Fibroblast of lung (primary cell): ENCODE data around the gene MSI2.

Experiments used
- CTCF ChIP-seq, 2 donors: IDR thresholded peaks in 1 of 2; conservative IDR thresholded peaks in 1 of 2; 1 replicate in 1 of 2; 2 replicates in 1 of 2; pipeline ENCODE4 v1.5.1; 2011 to 2012; ENCODE audit warnings: low read length in 2 of 2, control low read depth in 1 of 2, inconsistent platforms in 1 of 2, low read depth in 1 of 2, mild to moderate bottlenecking in 1 of 2
- EZH2 ChIP-seq: IDR thresholded peaks from 2 replicates; pipeline ENCODE4 v1.5.1; 2012; ENCODE audit warnings: low read length, control low read depth, mild to moderate bottlenecking; ENCODE audit errors: missing control alignments

- TF ChIP-seq EZH2 (no peak), CTCF (conservative IDR thresholded peaks at IDR 0.05 in 1 of 2, IDR thresholded peaks at IDR 0.05 in 1 of 2; ENCODE audit: low read depth in 1 of 2, low read length in 2 of 2) (no peak)
Measured at GRCh38 chr17:57697891-57698711, 441.8 kb downstream of the MSI2 start.
